OCI-M2 (cell line): ENCODE data around the gene GREB1L.
"Not testable (repeated sequence)": the region's sequence is repeated elsewhere in the genome, so short reads cannot be mapped to it uniquely, and the experiment has no call there.

Experiments
- DNase-seq: peaks from one replicate; lab custom pipeline; 2025; ENCODE audit not compliant: unreplicated experiment; lab: John Stamatoyannopoulos, UW

GREB1L gene

GRCh38 chr18:21262979-21263378 lies 20.9 kb downstream of the GREB1L start:
- no peak for DNase-seq

DNA sequence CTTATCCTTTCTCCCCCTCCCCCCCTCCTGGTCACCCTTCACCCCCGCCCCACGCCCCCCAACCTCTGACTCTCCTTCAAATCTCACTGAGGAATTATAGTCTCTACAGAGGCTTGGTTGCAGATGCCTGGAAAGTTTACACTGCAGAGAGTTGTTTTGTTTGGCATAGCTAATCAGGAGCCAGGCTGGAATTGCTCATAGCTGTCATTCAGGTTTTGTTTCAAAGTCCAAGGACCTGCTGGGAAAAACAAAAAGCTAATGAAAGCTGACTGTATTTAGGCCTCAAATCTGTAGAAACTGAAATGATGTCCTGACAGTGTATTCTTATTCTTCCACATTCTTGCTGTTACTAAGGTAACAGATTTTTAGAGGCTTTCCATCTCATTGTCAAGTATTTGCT lies 22.6 kb downstream of the GREB1L start:
- no peak for DNase-seq

DNA sequence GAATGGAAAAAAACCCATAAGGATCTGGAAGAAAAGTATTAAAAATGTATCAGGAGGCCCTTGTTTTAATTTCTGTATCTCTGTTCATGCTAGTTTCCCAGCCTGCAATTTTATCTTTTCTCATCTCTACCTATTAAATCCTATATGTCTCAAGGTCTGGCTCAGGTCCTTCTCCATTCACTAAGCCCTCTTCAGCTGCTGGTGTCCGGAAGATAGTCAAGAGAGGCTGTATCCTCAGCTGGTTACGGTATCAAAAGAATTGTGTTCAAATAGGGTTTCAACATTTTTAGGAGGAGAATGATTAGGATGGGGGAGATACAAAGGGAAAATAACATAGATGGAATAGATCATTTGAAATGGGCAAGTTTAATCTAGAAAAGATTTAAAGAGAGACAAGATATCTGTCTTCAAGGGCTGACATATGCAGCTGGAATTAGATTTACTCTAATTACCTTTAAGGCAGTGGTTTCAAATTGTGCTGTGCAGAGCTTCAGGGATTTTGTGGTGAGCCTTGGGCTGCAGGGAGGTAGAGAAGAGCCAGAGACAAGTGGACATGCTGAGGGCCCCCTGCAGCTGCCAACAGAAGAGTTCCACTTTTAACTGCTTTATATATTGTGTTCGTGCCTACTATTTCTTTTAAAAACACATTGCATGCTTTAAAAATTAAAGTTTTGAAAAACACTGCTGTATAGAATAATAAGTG lies 24.1 kb downstream of the GREB1L start:
- DNase-seq = no peak

GRCh38 chr18:21267400-21267799 lies 25.4 kb downstream of the GREB1L start:
- DNase-seq = no peak

DNA sequence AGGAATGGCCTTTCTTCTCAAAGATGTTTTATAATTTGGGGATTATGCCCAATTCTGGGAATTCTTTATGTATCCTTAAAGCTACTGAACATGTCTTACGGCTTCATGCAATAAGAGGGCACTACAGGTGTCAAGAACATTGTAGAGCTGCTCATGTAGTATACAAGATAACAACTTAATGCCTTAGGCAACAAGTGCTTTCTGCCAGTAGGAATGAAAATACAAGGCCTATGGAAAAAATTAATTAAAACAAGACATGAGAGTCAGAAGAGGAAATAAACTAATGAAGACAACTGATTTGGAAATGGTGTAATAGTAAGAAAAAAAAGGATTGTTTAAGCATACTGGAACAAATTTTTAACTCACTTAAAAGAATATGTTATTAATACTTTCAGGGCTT lies 27.3 kb downstream of the GREB1L start:
- no peak for DNase-seq

DNA sequence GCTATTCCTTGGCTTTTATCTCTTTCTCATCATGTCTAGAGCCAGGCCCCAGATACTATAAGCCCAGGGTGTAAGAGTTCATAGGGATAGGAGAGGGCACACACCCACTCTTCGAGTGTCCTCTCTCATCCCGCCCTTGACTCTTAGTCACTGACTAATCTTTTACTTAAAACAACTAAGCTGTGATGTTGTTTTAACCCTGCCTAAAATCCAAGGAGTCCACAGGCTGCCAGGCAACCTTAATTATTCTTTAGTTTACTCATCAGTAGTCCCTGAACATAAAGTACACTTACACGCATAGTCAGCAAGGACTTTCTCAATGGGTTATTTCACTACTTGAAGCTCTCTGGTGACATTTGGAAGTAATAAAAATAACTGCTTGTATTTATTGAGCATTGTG lies 28.4 kb downstream of the GREB1L start:
- no peak for DNase-seq

DNA sequence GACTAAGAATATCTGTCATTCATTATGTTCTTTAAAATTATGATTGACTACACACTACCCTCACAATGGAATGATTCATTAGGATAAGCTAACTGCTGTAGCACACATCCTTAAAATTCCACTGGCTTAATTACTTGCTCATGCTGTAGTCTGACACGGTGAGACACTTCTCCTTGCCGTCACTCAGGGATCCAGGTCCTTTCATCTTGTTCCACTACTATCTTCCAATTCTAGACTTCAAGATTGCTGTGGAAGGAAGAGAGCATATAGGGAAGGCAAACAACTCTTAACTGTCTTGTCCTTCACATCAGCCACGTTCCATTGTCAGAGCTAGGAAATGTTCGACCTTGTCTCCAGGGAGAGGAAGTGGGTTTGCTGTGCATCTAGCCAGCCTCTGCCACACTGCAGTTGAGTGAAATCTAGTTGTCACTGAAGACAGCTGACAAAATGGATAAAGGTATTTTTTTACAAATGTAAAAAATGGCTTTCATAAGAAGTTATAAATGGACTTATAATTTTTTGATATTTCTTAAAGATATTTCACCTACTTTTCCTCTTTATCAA lies 30.1 kb downstream of the GREB1L start:
- DNase-seq = no peak

- no peak for DNase-seq
These were observed 31.5 kb downstream of the GREB1L start for GRCh38 chr18:21273568-21273967.

DNA sequence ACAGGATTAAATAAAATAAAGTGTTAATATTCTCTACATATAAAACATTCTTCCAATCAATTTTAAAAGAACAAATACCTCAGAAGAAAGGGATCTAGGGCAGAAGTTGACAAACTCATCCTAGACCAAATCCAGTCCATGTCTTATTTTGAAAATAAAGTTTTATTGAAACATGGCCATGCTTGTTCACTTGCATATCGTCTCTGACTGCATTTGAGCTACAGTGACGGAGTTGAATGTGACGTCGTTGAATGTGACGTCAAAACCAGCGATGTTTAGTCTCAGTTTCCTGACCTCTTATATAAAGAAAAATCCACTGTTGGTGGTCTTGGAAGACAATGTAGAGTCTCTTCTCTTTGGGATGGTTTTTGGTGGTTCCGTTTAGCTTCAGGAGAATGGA lies 33.6 kb downstream of the GREB1L start:
- no peak for DNase-seq

GRCh38 chr18:21277578-21277977 lies 35.5 kb downstream of the GREB1L start:
- DNase-seq = no peak

- DNase-seq = not testable (repeated sequence)
These were observed 36.2 kb downstream of the GREB1L start for GRCh38 chr18:21278218-21278617.

DNA sequence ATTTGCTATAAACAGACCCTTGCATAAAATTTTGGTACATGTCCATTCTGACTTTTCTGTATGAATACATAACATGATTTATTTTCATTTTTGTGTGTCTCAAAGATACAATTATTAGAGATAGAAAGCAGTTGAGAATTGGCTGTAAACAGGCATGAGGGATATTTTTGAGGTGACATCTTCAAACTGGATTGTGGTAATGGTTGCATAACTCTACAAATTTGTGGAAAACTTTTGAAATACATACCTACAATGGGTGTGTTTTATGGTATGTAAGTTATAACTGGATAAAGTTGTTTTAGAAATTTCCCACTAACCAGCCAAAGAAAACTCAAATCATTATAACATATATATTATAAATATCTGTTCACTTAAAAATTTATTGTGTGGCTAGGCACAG lies 39.6 kb downstream of the GREB1L start:
- no peak for DNase-seq

DNA sequence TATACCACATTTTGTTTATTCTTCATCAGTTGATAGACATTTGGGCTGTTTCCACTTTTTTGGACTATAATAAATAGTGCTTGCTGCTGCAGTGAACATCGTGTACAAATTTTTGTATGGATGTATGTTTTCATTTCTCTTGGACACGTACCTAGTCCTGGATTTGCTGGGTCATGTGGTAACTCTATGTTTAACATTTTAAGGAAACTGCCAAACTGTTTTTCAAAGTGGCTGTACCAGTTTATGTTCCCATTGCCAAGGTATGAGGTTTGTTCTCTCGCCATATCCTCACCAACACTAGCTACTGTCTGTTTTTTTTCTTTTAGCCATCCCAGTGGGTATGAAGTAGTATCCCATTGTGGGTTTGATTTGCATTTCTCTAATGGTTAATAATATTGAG lies 42.5 kb downstream of the GREB1L start:
- no peak for DNase-seq

DNA sequence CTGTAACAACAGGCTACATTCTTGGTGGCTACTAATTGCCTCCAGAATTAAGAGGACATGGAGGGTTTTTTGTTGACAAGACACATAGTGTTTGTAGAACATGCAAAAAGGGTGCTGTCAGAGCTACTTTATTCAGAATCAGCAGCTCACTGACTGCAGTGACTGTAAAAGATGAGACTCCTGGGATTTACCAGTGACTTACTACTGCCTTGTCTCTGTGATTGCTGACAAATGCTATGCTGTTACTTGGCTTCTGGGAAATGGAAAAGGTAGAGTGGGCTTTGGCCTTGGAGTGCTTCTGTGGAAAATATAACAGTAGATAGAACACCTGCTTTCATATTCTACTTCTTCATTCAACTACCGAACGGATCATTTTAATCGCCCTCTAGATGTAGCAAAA lies 47.8 kb downstream of the GREB1L start:
- DNase-seq = no peak

DNA sequence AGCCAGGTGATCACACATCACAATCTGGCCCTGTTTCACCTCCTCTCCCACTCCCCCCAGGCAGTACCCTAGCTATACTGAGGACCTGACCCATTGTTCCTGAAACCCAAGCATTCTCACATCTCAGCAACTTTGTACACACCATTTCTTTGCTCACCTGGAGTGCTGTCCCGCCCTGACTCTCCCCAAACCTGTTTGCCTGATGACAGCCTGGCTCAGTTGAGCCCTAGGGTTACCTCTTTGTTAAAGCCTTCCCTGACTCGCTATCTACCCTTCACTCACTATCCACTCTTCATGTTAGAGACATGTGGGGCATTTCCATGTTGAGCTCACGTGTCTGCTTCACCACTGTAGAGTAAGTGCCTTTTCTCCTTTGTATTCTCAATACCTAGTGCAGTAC lies 49.1 kb downstream of the GREB1L start:
- DNase-seq = no peak

DNA sequence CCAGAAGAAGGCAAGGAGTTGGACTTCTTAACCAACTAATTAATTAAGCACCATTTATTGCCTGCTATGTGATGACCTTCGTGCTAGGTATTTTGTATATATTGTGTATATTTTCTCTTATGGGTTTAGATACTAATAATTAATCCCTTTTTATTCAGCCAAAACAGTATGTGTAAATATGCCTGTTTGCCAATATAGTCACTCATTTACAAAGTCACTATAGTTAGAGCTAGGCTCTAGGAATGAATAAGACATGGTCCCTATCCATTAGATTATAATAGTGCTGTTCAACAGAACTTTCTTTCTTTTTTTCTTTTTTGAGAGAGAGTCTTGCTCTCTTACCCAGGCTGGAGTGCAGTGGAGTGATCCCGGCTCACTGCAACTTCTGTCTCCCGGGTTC lies 51.4 kb downstream of the GREB1L start:
- no peak for DNase-seq

DNA sequence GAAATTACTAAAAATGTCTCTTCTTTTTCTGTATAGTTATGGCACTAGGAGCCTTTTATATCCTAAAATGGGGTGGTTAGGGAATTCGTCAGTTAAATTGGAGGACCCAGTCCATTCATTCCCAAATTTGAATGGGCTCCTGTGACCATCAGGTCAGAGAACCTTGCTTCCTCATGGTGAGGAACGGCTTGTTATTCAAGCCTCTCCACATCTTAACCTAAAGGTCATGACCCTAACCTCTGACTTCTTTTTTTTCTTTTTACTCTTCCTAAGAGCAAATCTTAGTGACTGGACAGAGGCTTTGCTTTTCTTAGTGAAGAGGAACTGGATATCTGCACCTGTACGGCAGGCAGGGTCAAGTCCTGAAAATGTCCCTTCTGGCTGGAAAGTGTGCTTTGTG lies 53.1 kb downstream of the GREB1L start:
- DNase-seq = no peak

DNA sequence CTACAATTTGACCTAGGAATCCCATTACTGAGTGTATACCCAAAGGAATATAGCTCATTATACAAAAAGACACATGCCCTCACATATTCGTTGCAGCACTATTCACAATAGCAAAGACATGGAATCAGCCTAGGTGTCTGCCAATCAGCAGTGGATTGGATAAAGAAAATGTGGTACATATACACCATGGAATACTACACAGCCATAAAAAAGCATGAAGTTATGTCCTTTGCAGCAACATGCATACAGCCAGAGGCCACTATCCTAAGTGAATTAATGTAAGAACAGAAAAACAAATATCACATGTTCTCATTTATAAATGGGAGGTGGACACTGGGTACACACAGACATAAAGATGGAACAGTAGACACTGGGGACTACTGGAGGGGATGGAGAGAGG lies 54.0 kb downstream of the GREB1L start:
- DNase-seq = no peak

GRCh38 chr18:21298351-21298750 lies 56.3 kb downstream of the GREB1L start:
- DNase-seq = no peak

DNA sequence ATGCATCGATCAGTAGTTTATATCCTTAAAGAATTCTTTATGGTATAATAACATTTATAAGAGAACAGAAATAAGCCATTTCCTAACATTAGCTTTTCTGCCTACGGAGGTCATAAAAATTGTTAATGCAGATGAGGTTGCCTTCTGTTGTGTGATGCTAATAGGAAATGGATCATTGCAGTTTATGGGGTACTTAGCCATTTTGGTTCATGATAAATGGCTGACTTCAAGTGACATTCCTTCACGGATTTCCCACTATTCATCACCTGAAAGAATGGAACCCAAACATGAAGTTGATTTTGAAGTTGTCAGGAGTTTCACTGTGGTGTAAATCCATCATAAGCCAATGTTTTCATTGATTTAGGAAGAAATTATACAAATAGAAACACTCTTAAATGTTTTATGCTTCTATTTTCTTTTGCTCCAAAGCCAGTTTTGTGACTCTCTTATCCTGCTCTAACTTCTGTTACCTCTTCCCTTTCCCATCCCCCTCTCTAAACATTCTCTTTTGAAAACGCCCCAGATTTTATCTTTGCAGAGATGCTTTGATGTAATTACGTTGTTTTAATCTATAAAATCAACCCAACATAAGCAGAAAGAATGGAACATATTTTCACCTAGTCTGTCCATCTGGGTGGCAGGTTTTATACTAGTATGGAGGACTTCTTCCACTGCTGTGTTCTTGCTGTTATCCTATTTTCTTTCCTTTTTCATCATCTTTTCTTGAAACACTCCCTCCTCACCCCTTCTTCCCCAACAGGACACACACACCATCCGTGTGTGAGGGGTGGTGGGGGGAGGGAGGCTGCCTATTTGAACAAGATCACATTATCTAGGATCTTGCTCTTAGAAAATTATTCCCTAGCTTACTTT lies 58.2 kb downstream of the GREB1L start:
- no peak for DNase-seq

DNA sequence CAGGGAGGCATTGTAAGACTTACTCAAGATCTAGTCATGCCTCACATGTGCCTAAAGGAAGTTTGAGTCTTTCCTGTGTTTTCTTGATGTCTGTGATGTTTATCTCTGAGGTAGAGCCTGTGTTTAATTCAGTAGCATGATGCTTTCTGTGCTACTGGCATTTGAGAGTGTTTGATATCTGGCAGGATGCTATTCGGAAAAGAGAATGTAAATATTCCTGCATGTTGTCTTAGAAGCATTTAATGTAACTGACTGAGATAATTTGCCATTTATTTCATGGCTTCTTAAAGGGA lies 58.8 kb downstream of the GREB1L start:
- DNase-seq = no peak

DNA sequence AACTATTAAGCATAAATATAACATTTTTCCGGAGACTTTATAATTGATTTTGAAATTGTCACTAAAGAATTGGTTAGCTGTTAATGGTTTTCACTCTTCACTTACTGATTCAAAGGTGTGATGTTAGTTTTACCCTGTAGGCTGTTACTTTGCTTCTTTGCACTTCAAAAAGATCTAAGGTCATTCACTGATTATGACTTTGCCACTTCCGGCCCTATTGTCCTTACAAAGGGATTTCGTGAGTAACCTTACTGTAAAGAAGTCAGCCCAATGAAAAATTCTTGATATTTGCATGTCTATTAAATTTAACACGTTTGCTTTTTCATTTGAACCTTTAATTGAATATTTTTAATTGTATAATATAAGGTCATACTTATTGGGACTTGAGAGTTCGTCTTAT lies 61.4 kb downstream of the GREB1L start:
- no peak for DNase-seq
